GM18508 (cell line): ENCODE data around the gene SHANK1.
"Not testable (repeated sequence)": the region's sequence is repeated elsewhere in the genome, so short reads cannot be mapped to it uniquely, and the experiment has no call there.

ENCODE experiments used
- ATAC-seq: cut with Tn5 transposase; IDR thresholded peaks from one replicate; pipeline ENCODE4 v1.9.1; 2021; ENCODE audit warnings: moderate number of reproducible peaks; ENCODE audit not compliant: insufficient read depth, unreplicated experiment

Gene SHANK1

DNA sequence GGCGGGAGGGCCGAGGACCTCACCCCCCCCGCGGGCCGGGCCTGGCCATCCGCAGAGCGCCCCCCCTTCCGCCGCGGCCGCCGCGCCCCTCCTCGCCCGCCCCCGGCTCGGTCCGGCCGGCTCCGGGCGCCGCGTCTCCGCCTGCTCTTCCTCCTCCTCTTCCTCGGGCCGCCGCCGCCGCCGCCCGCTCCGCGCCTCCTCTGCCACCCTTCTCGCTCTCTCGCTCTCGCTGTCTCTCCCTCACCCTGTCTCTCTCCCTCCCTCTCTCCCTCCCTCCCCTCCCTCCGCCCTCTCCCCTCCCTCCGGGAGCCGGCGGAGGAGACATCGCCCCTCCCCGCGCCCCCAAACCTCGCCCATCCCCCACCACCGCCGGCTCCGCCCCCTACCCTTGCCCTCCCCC, at the start of gene SHANK1:
Gene SHANK1, minus strand, starts transcription at position 237 of the 400 bp plus-strand sequence. CDS start 2,883 bp downstream, outside the sequence.
- no peak for ATAC-seq

GRCh38 chr19:50768277-50768676, 48.7 kb upstream of the SHANK1 start:
- no peak for ATAC-seq

DNA sequence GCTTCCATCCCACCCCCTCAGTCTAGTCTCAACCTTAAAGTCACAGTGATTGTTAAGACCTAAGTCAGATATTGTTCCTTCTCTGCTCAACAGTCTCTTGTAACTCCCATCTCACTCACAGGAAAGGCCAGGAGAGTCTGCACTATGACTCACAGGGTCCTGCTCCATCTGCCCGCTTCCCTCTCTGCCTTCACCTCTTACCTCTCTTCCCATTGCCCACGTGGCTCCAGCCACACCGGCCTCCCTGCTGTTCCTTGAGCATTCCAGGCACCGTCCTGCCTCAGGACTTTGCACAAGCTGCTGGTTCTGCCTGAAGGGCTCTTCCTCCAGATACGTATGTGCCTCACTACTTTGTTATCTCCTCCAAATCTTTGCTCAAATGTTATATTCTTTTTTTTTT, 47.7 kb upstream of the SHANK1 start:
- ATAC-seq: not testable (repeated sequence)

- not testable (repeated sequence) for ATAC-seq
Measured at GRCh38 chr19:50766746-50767145, 47.1 kb upstream of the SHANK1 start.

DNA sequence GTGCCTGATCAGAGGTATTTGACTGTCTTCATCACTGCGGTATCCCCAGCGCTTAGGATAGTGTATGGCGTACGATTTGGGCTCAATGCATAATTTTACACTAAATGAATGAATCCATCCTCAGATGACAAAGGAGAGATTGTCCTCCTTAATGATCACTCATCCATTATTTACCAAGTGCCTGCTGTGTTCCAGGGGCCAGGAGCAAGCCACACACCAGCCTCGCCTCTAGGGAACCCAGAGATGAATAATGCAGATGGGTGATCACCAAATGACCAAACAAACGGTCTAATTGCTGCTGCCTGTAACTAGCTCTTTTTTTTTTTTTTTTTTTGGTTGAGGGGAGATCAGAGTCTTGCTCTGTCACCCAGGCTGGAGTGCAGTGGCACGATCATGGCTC, 44.8 kb upstream of the SHANK1 start:
- no peak for ATAC-seq

GRCh38 chr19:50763521-50763920, 43.9 kb upstream of the SHANK1 start:
- not testable (repeated sequence) for ATAC-seq

- ATAC-seq: not testable (repeated sequence)
Measured at GRCh38 chr19:50761501-50761900, 41.9 kb upstream of the SHANK1 start.

- ATAC-seq: no peak
Measured at GRCh38 chr19:50759886-50760285, 40.3 kb upstream of the SHANK1 start.

- not testable (repeated sequence) for ATAC-seq
Measured at GRCh38 chr19:50759076-50759475, 39.5 kb upstream of the SHANK1 start.

GRCh38 chr19:50757624-50758023, 38.0 kb upstream of the SHANK1 start:
- not testable (repeated sequence) for ATAC-seq

GRCh38 chr19:50756244-50756643, 36.6 kb upstream of the SHANK1 start:
- ATAC-seq: not testable (repeated sequence)

GRCh38 chr19:50753879-50754278, 34.3 kb upstream of the SHANK1 start:
- ATAC-seq: no peak

DNA sequence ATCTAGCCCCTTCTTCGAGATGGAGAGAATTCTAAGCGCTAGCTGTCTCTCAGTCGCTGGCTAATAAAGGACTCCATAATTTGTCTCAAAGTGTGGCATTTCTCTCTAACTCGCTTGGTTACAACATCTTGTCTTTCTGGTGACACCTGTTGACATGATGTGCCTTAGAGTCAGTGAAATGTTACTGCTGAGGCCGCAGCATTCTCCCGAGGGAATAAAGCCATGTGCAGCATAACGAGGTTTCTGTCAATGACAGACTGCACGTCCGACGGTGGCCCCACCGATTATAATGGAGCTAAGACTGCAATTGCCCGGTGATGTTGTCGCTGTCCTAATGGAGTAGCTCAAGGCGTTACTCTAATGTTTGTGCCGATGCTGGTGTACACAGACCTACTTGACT, 30.4 kb upstream of the SHANK1 start:
- no peak for ATAC-seq

DNA sequence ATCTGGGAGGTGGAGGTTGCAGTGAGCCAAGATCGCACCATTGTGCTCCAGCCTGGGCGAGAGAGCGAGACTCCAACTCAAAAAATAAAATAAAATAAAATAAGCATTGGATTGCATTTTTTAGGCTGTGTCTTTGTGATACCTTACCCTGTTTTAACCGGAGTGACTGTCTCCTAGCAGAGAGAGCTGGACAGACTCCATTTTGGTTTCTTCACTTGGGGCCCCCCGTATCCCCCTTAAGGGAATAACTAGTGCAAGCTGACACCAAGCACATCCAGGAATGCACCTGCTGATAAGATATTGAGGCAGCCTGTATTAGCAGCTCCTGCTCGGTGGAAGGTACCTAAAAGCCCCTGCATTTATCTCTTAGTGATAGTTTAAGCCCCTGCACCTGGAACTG, 29.9 kb upstream of the SHANK1 start:
- no peak for ATAC-seq

- ATAC-seq: not testable (repeated sequence)
Measured at GRCh38 chr19:50747141-50747540, 27.5 kb upstream of the SHANK1 start.

GRCh38 chr19:50745221-50745620, 25.6 kb upstream of the SHANK1 start:
- ATAC-seq: no peak

- ATAC-seq: no peak
Measured at GRCh38 chr19:50743537-50743936, 23.9 kb upstream of the SHANK1 start.

DNA sequence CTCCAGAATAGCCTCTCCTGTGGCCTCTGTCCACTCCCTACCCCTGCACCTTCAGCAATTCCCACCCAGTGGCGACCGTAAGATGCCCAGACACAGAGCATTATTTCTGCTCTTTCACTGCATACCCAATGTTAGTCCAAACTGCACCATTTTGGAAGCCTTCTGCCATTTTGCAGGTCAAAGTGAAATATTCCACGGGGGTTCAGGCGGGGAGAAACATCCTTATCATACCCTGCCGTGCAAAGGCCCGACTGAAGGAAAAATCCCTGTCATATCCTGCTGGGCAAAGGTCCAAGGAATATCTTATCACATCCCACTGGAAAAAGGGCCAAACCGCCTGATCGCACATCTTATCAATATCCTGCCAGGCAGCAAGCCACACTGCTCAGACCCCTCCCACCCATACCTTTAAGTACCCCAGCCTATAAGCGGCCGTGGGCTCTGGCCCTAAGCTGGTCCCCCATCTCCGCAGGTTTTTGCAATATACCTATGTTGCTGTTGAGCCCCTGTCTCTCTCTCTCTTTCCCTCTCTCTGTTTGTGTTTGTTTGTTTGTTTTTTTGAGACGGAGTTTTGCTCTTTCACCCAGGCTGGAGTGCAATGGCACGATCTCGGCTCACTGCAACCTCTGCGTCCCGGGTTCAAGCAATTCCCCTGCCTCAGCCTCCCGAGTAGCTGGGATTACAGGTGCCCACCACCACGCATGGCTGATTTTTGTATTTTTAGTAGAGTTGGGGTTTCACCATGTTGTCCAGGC, 21.8 kb upstream of the SHANK1 start:
- no peak for ATAC-seq

GRCh38 chr19:50739914-50740426, 20.4 kb upstream of the SHANK1 start:
- ATAC-seq: no peak

- no peak for ATAC-seq
Measured at GRCh38 chr19:50739132-50739913, 19.7 kb upstream of the SHANK1 start.

- ATAC-seq: no peak
Measured at GRCh38 chr19:50736338-50736737, 16.7 kb upstream of the SHANK1 start.
